ENCODE data around the gene DDX56.

DDX56 gene

GRCh38 chr7:44537442-44537841 is 36.3 kb downstream of the DDX56 start:
- Histone ChIP-seq H3K9me3 (ENCODE audit: control insufficient read depth, low read length) (no peaks in the 10 kb centered on the region), H3K4me3 (ENCODE audit: low read length) (no peak overlapping the region), H3K27me3 (ENCODE audit: control insufficient read depth, insufficient read depth, low read length) (no peaks in the 10 kb centered on the region), H3K4me1 (ENCODE audit: control insufficient read depth, insufficient read depth, low read length) (peaks cover 32% of the 10 kb centered on the region), H3K9ac (ENCODE audit: low read length) (no peak overlapping the region), H3K36me3 (ENCODE audit: control insufficient read depth, insufficient read depth, low read length) (no peaks in the 10 kb centered on the region)

- no peaks in the 10 kb centered on the region for H3K27me3 ChIP-seq (ENCODE audit: control insufficient read depth, insufficient read depth, low read length)
- no peak overlapping the region for H3K9ac ChIP-seq (ENCODE audit: low read length)
- H3K4me1 ChIP-seq (ENCODE audit: control insufficient read depth, insufficient read depth, low read length) = peaks cover 19% of the 10 kb centered on the region
- H3K36me3 ChIP-seq (ENCODE audit: control insufficient read depth, insufficient read depth, low read length) = no peaks in the 10 kb centered on the region
- H3K4me3 ChIP-seq (ENCODE audit: low read length) = no peak overlapping the region
- H3K9me3 ChIP-seq (ENCODE audit: control insufficient read depth, low read length) = no peaks in the 10 kb centered on the region
Measured at GRCh38 chr7:44536090-44536489, 37.6 kb downstream of the DDX56 start.

GRCh38 chr7:44535348-44536064 is 38.2 kb downstream of the DDX56 start:
- no peaks in the 10 kb centered on the region for H3K27me3 ChIP-seq (ENCODE audit: control insufficient read depth, insufficient read depth, low read length)
- no peak overlapping the region for H3K4me3 ChIP-seq (ENCODE audit: low read length)
- H3K9ac ChIP-seq (ENCODE audit: low read length) = no peak overlapping the region
- H3K36me3 ChIP-seq (ENCODE audit: control insufficient read depth, insufficient read depth, low read length) = no peaks in the 10 kb centered on the region
- H3K4me1 ChIP-seq (ENCODE audit: control insufficient read depth, insufficient read depth, low read length) = peaks cover 13% of the 10 kb centered on the region
- no peaks in the 10 kb centered on the region for H3K9me3 ChIP-seq (ENCODE audit: control insufficient read depth, low read length)

DNA sequence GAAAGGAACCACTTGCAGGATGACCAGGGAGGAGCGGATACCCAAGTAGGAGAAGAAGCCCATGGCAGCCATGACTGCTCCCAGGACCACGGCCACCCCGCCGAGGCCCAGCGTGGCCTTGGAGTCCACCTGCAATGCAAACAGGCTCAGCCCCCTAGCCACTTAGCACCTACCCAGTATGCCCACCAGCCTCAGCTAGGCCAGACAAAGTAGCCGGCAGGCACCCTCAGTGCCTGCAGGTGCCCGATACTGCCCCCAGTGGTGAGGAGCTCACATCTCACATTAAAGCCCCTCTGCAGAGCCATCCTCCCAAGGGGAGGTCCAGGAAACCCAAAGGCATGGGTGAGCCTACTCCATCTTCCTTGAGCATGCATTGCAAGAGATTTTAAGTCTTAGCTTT is 39.2 kb downstream of the DDX56 start:
- Histone ChIP-seq H3K9me3 (ENCODE audit: control insufficient read depth, low read length) (no peaks in the 10 kb centered on the region), H3K27me3 (ENCODE audit: control insufficient read depth, insufficient read depth, low read length) (no peaks in the 10 kb centered on the region), H3K36me3 (ENCODE audit: control insufficient read depth, insufficient read depth, low read length) (no peaks in the 10 kb centered on the region), H3K4me3 (ENCODE audit: low read length) (no peak overlapping the region), H3K9ac (ENCODE audit: low read length) (no peak overlapping the region), H3K4me1 (ENCODE audit: control insufficient read depth, insufficient read depth, low read length) (peaks cover 11% of the 10 kb centered on the region)

GRCh38 chr7:44534087-44534486 is 39.6 kb downstream of the DDX56 start:
- no peak overlapping the region for H3K4me3 ChIP-seq (ENCODE audit: low read length)
- no peaks in the 10 kb centered on the region for H3K27me3 ChIP-seq (ENCODE audit: control insufficient read depth, insufficient read depth, low read length)
- peaks cover 11% of the 10 kb centered on the region for H3K4me1 ChIP-seq (ENCODE audit: control insufficient read depth, insufficient read depth, low read length)
- H3K9ac ChIP-seq (ENCODE audit: low read length) = no peak overlapping the region
- H3K9me3 ChIP-seq (ENCODE audit: control insufficient read depth, low read length) = no peaks in the 10 kb centered on the region
- H3K36me3 ChIP-seq (ENCODE audit: control insufficient read depth, insufficient read depth, low read length) = no peaks in the 10 kb centered on the region

DNA sequence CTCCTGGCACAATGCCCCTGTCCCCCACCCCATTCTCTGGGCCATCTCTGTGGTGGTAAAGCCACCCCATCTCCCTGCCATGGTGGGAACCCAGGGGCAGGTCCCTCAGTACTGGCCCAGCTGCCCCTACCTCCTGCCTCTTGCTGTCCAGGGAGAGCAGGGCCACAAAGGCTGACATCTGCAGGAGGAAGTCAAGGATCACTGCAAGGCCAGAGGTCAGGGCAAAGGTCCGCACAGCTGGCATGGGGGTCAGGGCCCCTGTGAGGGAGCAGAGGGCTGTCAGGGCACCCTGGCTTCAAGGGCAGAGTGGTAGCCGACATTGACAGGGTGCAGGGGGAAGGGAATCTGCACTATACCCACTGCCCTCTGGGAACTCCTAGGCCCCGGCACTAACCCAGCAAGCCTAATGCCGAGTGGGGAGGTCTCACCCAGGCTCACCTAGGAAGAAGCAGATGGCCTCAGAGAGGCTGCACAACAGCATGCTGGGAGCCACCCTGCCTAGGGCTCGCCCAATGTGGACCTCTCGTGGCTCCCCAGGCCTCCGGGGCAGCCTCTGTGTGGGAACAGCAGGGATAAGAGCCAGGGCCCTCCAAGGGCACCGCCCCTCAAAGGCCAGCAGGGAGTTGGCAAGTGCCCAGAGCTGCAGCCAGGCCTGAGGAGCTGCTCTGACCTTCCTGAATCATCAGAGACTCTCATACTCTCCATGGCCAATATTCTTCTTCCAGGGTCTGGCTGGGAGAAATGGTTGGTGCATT is 40.2 kb downstream of the DDX56 start:
- H3K9ac ChIP-seq (ENCODE audit: low read length) = no peak overlapping the region

DNA sequence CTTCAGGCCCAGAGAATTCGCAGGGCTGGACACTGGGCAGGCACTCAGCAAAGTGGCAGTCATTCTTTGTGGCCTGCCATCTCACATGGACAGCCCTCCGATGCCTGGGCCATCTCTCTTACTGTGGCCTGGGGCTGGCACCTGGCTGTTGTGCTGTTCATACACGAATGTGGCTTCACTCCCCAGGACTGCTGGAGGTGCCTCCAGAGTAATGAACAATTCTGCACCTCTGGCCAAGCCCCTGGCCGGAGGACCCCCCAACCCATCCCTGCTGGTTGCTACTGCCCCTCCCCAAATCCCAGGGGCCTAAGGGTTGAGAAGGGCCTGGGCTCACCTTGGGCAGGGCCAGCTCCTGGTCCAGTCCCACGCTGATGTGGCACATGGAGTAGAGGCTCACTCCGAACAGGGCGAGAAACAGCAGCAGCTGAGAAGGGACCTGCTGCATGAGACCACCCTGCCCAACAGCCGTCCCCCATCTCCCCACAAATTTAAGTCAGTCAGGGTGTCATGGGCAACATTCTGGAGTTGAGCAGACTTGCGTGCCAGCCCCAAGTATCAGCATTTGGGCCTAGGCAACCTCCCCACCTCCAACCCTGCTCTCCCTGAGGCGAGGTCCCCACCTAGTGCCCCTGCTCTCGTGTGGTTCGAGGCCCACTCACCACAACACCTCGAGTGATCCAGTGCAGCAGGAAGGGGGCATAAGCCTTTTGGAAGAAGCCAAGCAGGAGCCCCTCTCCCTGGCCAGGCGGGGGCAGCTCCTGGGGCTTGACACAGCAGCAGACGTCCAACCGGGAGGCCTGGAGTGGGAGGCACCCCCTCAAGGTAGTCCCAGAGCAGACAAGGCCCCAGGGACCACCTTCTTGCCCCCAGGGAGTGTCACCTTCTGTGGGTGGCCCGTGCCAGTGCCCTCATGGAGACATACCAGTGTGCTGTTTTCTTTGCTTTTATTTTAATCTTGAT is 42.0 kb downstream of the DDX56 start:
- no peak overlapping the region for H3K9ac ChIP-seq (ENCODE audit: low read length)
- no peaks in the 10 kb centered on the region for H3K27me3 ChIP-seq (ENCODE audit: control insufficient read depth, insufficient read depth, low read length)
- H3K4me3 ChIP-seq (ENCODE audit: low read length) = no peak overlapping the region
- H3K36me3 ChIP-seq (ENCODE audit: control insufficient read depth, insufficient read depth, low read length) = no peaks in the 10 kb centered on the region
- H3K4me1 ChIP-seq (ENCODE audit: control insufficient read depth, insufficient read depth, low read length) = peaks cover 11% of the 10 kb centered on the region
- H3K9me3 ChIP-seq (ENCODE audit: control insufficient read depth, low read length) = no peaks in the 10 kb centered on the region

More for the DNA sequence above, 40.2 kb downstream of the DDX56 start:
- H3K36me3 ChIP-seq (ENCODE audit: control insufficient read depth, insufficient read depth, low read length) = no peaks in the 10 kb centered on the region
- no peaks in the 10 kb centered on the region for H3K9me3 ChIP-seq (ENCODE audit: control insufficient read depth, low read length)
- no peak overlapping the region for H3K4me3 ChIP-seq (ENCODE audit: low read length)
- H3K4me1 ChIP-seq (ENCODE audit: control insufficient read depth, insufficient read depth, low read length) = peaks cover 11% of the 10 kb centered on the region
- no peaks in the 10 kb centered on the region for H3K27me3 ChIP-seq (ENCODE audit: control insufficient read depth, insufficient read depth, low read length)

DNA sequence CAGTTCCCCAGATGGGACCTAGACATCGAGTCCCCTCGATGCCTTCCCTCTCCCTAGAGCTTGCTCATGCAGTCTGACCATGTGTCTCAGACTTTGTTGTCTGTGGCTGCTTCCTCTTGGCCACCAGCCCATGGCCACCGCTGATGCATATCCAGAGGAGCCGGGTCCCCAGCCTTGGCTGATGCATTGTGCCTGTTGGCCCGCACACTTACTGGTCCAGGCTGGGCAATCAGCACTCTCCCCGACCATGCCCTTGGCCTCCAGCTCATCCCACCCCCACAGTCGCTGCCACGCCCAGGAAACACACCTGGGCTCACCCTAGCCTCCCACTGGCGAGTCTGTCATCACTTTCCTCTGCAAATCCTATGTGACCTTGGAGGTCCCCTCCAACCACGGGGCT is 42.7 kb downstream of the DDX56 start:
- H3K9me3 ChIP-seq (ENCODE audit: control insufficient read depth, low read length) = no peaks in the 10 kb centered on the region
- H3K4me1 ChIP-seq (ENCODE audit: control insufficient read depth, insufficient read depth, low read length) = peaks cover 11% of the 10 kb centered on the region
- no peaks in the 10 kb centered on the region for H3K36me3 ChIP-seq (ENCODE audit: control insufficient read depth, insufficient read depth, low read length)
- H3K9ac ChIP-seq (ENCODE audit: low read length) = no peak overlapping the region
- no peaks in the 10 kb centered on the region for H3K27me3 ChIP-seq (ENCODE audit: control insufficient read depth, insufficient read depth, low read length)
- H3K4me3 ChIP-seq (ENCODE audit: low read length) = no peak overlapping the region

GRCh38 chr7:44524811-44525388 is 48.8 kb downstream of the DDX56 start:
- H3K9me3 ChIP-seq (ENCODE audit: control insufficient read depth, low read length) = no peaks in the 10 kb centered on the region
- H3K4me1 ChIP-seq (ENCODE audit: control insufficient read depth, insufficient read depth, low read length) = no peaks in the 10 kb centered on the region
- no peak overlapping the region for H3K4me3 ChIP-seq (ENCODE audit: low read length)
- no peaks in the 10 kb centered on the region for H3K36me3 ChIP-seq (ENCODE audit: control insufficient read depth, insufficient read depth, low read length)
- H3K27me3 ChIP-seq (ENCODE audit: control insufficient read depth, insufficient read depth, low read length) = no peaks in the 10 kb centered on the region
- no peak overlapping the region for H3K9ac ChIP-seq (ENCODE audit: low read length)

DNA sequence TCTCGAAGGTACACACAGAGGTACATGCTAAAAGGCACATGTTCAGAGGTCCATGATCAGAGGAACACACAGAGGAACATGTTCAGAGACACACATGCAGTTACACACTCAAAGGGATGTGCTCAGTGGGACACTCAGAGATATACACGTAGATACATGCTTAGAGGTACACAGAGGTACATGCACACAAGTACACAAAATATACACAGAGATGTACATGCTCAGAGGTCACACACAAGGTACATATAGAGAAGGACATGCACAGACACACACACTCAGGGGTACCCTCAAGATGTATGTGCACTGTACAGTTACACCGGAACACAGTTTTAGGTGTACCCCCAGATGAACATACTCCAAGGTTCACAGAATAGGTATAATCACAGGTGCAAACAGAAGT is 51.4 kb downstream of the DDX56 start:
- no peaks in the 10 kb centered on the region for H3K27me3 ChIP-seq (ENCODE audit: control insufficient read depth, insufficient read depth, low read length)
- no peaks in the 10 kb centered on the region for H3K4me1 ChIP-seq (ENCODE audit: control insufficient read depth, insufficient read depth, low read length)
- H3K9ac ChIP-seq (ENCODE audit: low read length) = no peak overlapping the region
- no peaks in the 10 kb centered on the region for H3K36me3 ChIP-seq (ENCODE audit: control insufficient read depth, insufficient read depth, low read length)
- H3K4me3 ChIP-seq (ENCODE audit: low read length) = no peak overlapping the region
- no peaks in the 10 kb centered on the region for H3K9me3 ChIP-seq (ENCODE audit: control insufficient read depth, low read length)

DNA sequence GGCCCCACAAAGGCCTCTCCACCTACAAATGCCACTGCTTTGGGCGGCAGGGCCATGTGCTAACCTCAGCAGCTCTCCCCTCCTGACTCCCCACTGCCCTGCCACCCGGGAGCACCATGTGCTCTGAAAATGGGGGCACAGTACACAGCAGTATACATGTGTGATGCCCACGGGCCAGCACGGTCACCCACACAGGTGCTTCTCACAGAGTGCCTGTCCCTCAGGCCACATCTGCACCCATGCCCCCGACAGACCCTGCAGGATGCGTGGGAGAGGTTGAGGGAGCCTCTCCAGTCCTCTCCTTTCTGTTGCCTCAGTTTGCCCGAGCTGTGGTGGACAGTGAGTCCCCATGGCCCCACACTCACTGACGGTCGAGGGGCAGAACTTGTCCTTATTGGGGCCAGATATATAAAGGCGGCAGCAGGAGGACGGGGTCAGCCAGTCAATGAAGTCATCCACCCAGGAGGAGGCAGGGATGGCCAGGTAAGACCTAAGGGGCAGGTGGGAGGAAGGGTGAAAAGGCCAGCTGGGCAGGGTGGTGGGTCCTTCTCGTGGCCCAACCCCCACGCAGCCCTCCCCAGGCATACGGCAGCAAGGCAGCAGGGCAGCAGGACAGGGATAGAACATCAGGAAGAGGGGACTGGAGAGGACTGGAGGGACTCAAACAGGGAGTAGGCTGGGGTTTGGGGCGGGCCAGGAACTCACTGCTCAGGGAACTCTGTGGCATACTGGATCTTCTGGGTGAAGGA is 52.2 kb downstream of the DDX56 start:
- H3K36me3 ChIP-seq (ENCODE audit: control insufficient read depth, insufficient read depth, low read length) = no peaks in the 10 kb centered on the region
- no peaks in the 10 kb centered on the region for H3K4me1 ChIP-seq (ENCODE audit: control insufficient read depth, insufficient read depth, low read length)
- H3K9me3 ChIP-seq (ENCODE audit: control insufficient read depth, low read length) = no peaks in the 10 kb centered on the region
- no peaks in the 10 kb centered on the region for H3K27me3 ChIP-seq (ENCODE audit: control insufficient read depth, insufficient read depth, low read length)
- no peak overlapping the region for H3K4me3 ChIP-seq (ENCODE audit: low read length)
- no peak overlapping the region for H3K9ac ChIP-seq (ENCODE audit: low read length)
